HG03378 (cell line): Measurements from ENCODE around the gene TRIM10.
"Not testable (repeated sequence)": the region's sequence is repeated elsewhere in the genome, so short reads cannot be mapped to it uniquely, and the experiment has no call there.

Experiments used
- ATAC-seq: cut with Tn5 transposase; IDR thresholded peaks from one replicate; pipeline ENCODE4 v1.9.1; 2021; ENCODE audit warnings: mild to moderate bottlenecking, moderate library complexity; ENCODE audit not compliant: unreplicated experiment

TRIM10 gene

DNA sequence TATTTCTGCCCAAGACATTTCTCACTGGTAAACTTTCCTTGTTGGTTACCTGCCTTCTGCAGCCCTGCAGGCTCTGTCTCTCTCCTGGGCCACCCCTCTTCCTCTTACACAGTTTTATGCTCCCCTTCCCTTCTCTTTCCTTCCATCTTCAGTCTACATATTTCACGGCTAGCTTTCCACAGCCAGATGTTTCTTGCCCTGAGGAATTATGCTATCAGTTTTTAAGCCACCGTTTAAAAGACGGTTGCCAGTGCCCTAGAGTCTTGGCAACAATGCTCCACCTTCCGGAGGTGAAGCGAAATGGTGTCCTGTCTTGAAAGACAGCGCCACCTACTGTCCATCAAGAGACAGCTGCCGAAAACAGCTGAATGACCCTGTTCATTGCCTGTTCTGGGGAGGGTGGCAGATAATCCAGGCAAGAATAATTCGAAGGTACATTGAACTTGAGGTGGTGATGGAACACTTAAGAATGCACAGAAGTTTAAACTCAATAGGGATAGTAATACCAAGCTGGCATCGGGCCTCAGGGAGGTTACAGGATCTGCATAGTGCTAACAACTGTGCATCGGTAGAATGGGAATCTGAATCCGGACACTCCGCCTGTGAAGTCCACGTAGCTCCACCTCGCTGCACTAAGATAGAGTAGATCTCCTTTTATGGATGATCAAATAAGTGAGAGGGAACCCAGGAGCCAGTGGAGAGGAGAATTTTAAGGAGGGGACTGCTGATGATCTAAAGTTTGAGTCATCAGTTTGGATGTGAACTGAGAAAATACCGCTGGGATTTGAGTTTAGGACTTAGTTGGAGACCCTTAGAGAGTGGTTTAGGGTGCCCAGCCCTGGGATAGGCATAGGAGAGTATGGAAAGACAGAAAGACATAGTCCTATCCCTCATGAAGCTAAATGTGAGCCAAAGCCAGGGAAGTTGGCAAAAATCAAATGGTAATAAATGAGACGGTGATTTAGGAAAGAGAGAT is 29.8 kb downstream of the TRIM10 start:
- no peak for ATAC-seq

DNA sequence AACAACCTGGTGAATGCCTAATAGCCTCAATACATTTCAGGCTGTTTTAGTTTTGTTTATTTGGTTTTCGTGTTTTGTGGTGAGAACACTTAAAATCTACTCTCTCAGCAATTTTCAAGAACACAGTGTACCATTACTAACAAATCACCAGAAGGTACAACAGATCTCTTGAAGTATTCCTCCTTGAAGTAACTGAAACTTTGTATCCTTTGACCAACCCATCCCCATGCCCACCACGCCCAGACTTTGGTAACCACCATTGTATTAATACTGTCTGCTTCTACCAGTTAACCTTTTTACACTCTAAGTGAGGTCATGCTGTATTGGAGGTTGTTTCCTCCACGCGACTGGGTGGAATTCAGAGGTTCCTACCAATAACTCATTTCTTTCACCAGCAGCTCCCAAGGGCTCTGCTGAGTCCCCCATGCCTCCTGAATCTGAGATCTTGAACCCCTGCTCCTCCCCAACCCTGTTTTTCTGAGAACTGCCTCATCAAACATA is 30.8 kb downstream of the TRIM10 start:
- no peak for ATAC-seq

DNA sequence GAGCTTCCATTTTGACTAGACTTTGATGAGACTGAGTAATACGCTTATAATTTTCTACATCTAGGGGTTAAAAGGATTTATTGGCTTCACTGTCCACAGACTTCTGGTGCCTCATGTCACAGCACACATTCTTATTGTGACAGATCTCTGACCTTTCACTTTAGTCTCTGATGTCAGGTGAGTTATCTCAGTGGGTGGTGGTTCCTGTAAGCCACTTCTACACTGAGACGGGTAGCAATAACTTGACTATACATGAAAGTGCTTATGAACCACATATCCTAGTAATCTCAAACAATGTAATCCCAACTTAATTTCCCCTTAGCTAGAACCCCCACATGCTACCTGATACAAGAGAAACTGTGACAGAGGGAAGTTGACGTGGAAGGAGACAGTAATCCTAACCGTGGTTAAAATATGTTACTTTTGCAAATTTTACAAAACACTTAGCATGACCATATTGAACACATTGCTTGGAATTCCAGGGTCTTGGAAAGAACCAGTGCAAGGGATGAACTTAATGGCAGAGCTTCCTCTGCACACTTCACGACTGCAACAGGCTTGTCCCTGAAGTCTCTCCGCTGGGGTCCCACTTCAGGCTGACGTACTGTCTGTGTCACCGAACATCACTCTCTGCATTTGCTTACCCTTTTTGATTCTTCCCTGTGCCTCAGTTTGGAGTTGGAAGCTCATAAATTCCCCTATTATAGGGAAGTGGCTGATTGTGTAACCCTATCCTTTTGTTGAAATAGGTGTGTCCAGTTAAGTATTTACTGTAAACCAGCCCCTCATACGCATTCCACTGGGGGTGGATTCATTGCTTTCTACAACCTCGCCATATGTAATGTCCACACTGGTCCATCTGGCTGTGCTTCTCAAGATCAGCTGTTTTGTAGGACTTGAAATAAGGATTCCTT is 31.5 kb downstream of the TRIM10 start:
- ATAC-seq: no peak

DNA sequence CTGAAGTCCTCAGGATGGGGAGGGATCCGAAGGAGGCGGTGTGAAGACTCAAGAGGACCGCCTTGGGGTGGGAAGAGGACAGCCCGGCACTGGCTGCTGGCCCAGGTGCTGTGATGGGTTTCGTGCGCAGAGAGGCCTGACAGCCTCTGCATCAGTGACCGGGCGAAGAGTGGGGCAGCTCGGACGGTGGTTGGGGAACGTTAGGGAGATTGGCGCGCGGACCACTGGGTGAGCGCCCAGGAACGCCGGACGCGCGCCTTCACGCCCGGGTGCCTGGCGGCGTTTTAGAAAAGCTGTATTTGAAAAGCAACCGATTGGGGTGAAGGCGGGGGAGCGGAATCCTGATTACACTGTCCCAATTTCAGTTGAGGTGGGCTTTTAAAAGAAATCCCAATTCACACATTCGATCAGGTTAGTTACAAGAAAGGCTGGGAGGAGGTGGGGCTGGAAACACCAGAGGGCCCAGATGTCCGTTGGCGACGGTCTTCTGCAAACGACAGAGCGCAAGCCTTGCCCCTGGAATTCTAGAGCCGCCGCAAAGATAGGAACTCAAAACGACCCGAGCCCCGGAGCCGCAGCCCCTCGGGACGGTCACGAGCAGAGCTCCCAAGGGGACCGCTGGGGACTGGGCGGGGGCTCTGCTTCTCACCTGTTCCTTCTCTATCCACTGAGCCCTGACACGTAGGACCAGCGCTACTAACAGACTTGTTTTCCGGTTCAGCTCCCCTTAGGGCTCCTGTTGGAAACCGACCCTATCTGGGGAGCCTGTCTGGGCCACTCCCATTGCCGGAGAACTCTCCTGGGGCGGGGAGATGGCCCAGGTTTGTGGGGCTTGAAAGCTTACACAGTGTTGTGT is 33.5 kb downstream of the TRIM10 start:
- no peak for ATAC-seq

DNA sequence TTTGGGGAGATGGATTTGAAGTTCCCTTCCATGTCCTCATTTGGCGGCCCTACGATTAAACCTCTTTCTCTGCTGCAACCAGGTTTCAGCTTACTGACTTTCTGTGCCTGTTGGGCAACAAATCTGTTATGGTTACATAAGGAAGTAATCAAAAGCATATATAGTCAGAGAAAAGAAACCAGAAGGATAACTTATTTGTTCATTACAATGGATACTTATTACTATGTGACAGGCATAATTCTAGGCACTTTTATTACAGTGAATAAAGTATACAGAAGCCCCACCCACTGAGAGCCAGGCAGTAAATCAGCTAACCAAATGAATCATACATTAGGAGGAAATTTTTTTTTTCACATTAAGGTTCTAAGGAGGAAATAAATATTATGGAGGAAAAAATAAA is 38.5 kb downstream of the TRIM10 start:
- no peak for ATAC-seq

DNA sequence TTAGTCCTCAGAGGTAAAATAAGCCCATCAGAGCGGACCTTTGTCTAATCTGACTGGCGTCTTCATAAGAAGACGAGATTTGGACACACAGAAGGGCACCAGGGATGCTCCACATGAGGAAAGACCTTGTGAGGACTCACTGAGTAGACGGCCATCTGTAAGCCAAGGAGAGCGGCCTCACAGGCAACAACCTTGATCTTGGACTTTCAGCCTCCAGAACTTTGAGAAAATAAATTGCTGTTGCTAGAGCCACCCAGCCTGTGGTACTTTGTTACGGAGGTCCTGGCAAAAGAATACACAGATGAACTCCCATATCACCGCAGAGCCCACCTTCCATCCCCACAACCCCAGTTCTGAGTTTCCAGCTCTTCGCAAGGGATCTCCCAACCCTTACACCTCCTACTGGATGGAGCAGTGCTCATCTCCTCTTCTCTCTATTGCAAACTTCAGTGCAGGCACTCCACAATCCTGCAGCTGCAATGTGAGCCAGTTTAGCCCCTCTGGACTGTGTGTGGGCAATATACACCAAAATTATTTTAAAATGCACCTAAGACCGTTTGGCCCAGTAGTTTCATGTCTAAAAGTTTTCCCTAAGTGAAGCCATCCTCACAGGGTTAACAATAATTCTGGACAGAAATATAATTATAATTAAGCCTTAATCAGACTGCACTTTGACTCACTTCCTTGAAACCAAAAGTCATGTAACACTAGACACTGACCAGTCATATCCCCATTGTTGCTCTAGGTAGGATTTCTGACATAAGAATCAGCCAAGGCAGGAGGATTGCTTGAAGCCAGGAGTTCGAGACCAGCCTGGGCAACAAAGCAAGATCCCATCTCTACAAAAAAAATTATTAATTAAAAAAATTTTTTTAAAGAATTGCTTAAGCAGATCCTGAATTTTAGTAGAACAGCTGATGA is 39.3 kb downstream of the TRIM10 start:
- ATAC-seq: no peak

DNA sequence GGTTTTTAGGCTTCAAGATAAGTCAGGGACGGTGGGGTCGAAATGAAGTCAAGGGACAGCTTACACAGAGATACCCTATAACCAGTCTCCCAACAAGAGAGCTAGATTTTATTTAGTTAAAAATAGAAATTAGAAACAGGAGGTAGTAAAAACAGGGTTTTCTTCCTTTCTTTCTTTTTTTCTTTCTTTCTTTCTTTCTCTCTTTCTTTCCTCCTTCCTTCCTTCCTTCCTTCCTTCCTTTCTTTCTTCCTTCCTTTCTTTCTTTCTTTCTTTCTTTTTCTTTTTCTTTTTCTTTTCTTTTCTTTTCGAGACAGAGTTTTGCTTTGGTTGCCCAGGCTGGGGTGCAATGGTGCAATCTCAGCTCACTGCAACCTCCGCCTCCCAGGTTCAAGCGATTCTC is 42.3 kb downstream of the TRIM10 start:
- ATAC-seq: not testable (repeated sequence)

DNA sequence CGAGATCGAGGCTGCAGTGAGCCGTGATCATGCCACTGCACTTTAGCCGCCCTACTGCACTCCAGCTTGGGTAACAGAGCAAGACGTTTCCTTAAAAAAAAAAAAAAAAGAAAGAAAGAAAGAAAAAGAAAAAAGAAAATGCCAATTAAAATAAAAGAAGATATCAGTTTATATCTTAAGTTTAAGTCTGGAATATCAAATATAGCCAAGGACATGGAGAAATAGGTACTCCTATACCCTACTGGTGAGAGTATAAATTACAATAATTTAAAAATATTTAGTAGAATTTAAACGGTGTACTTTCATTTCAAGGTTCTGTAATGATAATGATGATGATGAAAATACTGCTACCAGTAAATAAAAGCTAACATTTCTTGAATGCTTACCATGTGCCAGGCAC is 44.3 kb downstream of the TRIM10 start:
- ATAC-seq: no peak

DNA sequence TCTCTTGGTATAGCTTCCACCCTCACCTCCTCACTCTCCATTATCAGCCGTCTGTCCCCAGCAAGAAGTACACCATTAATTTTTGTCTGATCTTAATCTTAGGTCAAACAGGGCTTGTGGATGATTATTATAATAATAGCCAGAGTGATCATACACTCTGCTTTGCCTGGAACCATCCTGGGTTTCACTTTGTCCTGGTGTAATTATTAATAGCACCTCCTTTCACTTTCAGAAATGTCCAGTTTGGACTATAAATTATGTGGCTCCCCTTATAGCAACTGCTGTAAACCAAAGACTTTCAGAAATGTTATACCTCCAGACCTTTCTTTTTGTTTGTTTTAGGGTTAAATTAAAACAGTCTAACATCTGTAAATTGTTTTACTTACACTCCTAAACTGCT is 47.2 kb downstream of the TRIM10 start:
- ATAC-seq: no peak

DNA sequence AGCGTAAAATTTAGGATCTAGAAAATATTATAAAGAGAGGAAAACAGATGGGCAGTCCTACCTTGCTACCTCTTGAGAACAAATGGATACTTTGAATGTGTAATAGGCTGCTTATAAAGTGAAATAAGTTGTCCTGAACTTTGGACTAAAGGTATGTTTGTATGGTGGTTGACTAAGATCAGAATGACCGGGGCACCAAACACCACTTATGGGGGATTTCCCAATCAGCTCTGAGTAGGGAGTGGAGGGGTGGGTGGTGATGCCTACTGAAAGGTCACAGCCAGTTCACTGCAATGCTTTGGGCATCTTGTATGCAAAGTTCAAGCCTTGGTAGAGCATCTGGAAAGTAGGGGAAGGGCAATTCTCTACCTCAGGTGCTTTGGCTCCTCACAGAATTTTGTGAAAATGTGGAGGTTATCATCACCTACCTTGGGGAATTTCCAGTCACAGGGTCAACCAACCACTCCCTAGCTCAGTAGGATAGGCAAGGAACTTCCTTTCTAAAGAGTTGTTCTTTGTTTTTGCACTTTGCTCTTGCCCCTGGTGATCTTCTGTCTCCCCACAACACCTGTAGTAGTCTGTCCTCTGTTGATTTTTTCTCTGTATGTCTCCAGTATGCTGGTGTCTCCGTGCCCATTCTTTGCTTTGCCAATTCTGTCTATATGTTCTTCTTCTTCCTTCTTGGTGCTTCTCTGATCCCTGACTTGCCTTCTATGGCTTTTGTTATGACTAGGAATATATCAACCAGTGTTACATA is 47.8 kb downstream of the TRIM10 start, which contains the start of gene TRIM31:
TRIM31 (minus strand) TSS at position 88 of the 757 bp plus-strand sequence. CDS start 285 bp downstream, outside the sequence.
- ATAC-seq: no peak

DNA sequence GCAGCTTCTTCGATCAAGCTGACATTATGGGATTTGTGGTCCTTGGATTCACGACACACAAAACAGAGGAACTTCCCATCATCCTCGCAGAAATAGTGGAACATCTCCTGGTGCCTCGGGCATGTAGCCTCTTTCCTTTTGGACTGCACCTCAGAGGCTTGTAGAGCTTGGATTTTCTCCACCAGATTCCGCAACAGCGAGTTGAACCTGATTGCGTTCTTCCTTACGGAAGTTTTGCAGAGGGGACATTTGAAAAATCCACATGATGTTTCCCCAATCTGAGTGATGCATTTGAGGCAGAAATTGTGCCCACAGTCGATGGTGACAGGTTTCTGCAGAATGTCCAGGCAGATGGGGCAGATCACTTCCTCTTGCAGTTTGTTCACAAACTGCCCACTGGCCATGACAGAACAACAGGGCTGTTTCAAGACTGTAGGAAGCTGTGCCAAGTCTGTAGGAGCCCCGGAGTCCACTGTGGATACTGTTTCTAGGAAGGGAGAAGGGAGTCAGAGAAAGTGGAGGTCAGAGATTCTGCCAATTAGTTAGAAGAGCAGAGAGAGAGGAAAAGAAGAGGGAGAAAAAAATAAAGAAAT is 48.5 kb downstream of the TRIM10 start:
- no peak for ATAC-seq

DNA sequence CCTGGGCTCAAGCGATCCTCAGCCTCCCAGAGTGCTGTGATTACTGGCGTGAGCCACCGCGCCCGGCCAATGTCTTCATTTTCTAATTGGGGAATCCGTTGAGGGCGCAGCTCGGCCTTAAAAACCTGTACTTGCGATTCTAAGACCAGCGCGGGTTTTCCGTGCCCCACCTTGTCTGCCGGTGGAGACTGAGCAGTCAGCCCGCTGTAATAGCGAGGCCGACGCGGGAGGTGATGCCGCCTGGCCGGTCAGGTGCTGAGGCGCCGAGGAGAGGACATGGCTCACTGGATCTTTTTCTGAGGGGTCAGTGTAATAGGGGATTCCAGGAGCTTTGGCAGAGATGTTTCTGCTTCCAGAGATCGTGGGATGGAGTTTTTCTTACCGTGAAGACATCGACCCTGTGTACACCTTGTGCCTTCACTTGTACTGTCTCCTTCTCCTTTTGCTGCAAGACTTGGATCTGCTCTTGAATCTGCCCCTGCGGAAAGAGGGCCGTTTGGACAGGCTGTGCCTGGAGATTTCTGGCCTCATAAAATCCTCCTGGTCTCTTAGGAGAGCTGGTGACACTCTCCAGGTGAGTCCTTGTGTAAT is 49.6 kb downstream of the TRIM10 start:
- ATAC-seq: no peak

DNA sequence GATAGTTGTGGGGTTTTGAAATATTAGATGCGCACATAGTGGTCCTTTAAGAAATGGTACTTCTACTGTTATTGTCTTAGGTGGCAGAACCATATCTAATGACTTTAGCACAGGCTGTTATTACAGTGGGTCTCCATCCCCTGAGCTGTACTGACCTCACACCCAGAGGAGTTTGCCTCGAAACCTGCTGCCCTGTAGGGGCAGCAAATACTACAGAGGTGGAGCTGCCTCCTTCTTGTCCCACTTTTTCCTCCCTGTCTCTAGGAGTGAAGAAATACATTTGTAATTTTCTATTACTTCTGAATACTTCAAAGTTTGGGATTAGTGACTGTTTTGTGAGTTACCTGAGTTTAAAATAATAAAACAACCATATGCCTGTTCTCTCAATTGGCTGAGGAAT is 56.4 kb downstream of the TRIM10 start:
- ATAC-seq: no peak

DNA sequence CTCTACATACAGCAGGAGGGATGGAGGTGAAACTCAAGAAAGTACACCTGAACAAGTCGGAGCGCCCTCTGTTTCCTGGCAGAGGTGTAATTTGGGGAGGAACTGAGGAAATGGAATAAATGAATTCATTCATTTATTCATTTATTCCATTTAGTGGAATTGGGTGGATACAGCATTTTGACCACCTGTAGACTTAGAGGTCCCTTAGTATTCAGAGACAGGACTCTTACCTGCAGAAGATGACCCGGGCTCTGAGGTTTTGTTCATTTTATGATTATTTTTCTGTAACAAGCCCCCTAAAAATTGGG is 57.2 kb downstream of the TRIM10 start:
- no peak for ATAC-seq

DNA sequence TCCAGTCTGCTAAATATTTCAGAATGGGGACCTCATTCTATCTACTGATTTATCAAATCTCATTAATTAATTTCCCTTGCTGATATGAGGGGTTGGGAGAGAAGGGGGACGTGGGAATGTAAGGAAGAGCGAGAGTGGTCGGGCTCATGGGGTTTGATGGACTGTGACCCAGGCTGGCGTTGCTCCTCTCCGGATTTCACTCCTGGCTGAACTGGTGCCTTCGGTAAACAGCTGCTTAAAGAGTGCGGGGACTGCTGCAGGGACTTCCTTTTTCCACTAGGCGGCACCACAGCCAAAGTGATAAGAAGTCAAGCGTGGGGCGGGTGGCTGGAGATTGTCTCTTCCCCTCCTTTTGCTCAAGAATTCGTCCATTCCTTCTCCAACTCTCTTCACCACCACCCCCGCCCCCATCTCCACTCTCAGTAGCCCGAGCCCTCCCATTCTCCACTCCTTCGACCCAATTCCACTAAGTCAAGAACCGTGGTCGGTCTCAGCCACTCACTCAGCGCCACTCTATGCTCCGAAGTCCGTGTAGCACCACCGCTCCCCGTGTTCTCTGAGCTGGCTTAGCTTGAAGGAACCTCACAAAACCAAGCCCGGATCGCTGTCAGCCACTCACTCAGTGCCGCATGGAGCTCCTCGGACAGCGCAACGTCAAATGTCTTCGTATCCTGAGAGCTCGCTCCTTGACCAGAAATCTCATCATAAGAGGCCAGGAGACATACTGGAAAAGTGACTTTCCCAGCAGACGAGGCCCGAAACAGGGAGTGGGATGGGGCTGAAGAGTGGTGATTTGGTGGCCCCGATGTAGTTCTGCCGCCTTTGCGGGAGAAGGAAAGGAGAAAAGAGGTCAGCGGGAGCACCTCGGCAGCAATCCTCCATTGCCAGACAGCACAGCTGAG is 57.8 kb downstream of the TRIM10 start:
- peak; percentile 66 for ATAC-seq

DNA sequence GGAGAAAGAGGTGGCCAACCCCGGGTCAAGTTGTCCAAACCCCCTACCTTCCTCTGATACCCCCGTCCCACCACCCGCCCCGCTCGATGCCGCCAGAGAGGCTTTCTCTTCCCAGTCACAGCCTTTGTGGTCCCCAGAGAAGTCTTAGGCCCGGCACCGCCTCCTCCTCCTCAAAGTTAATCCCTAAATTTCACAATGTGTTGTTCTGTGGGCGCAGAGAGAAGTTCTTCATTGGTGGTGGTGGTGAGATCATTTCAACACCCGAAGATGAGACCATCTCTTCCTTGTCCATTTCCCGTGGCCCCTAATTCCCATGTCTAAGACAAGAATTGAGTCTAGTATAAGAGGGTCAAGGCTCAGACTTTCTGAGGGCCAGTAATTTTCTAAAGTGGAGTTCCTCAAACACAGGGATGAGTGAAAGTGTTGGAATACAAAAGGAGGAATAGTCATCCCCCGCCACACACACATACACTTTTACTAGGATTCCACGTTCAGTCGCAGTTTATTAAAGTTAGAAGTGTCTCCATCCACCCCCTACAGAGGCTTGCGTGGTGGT is 58.5 kb downstream of the TRIM10 start:
- no peak for ATAC-seq
